ENCODE data around the gene MTHFD1L.

Gene MTHFD1L

GRCh38 chr6:151004383-151005024, 139.0 kb downstream of the MTHFD1L start:
- Histone ChIP-seq H3K27me3 (ENCODE audit: insufficient read depth, low read length, poor library complexity) (no peaks in the 10 kb centered on the region), H3K9me3 (ENCODE audit: insufficient read depth, low read length, severe bottlenecking) (no peaks in the 10 kb centered on the region), H3K4me2 (ENCODE audit: insufficient read depth, low read length) (no peak overlapping the region), H3K9ac (ENCODE audit: low read depth, low read length) (no peak overlapping the region), H3K36me3 (ENCODE audit: insufficient read depth, low read length) (peaks cover 14% of the 10 kb centered on the region; the same call in 1 of the 2 replicates), H2AFZ (ENCODE audit: low read depth, low read length) (no peak overlapping the region), H3K27ac (ENCODE audit: low read length) (no peak overlapping the region), H3K79me2 (ENCODE audit: insufficient read depth, low read length) (no peaks in the 10 kb centered on the region), H3K4me1 (ENCODE audit: insufficient read depth, low read length) (no peaks in the 10 kb centered on the region), H3K4me3 (ENCODE audit: low read depth in 1 of 2, low read length in 2 of 2) (no peak overlapping the region), H4K20me1 (ENCODE audit: insufficient read depth, low read length) (peaks cover 6% of the 10 kb centered on the region)
- ATAC-seq (ENCODE audit: insufficient read depth, low read depth) (no peak), DNase-seq (no peak)
- TF ChIP-seq EZH2 (IDR thresholded peaks at IDR 0.05; ENCODE audit: borderline replicate concordance, low read depth, low read length, severe bottlenecking) (no peak), CTCF (IDR thresholded peaks at IDR 0.05; ENCODE audit: borderline replicate concordance, extremely low read depth, low read length, poor library complexity, severe bottlenecking) (no peak)

GRCh38 chr6:151005164-151005563, 139.7 kb downstream of the MTHFD1L start:
- H3K4me2 ChIP-seq (ENCODE audit: insufficient read depth, low read length): no peak overlapping the region

GRCh38 chr6:151005896-151006632, 140.6 kb downstream of the MTHFD1L start:
- TF ChIP-seq CTCF (IDR thresholded peaks at IDR 0.05; ENCODE audit: borderline replicate concordance, extremely low read depth, low read length, poor library complexity, severe bottlenecking) (no peak), EZH2 (IDR thresholded peaks at IDR 0.05; ENCODE audit: borderline replicate concordance, low read depth, low read length, severe bottlenecking) (no peak)
- no peak overlapping the region for H3K27ac ChIP-seq (ENCODE audit: low read length)

More at GRCh38 chr6:151005164-151005563, 139.7 kb downstream of the MTHFD1L start:
- H2AFZ ChIP-seq (ENCODE audit: low read depth, low read length): no peak overlapping the region
- H3K4me3 ChIP-seq (ENCODE audit: low read depth in 1 of 2, low read length in 2 of 2): no peak overlapping the region
- H3K27ac ChIP-seq (ENCODE audit: low read length): no peak overlapping the region
- no peaks in the 10 kb centered on the region for H3K9me3 ChIP-seq (ENCODE audit: insufficient read depth, low read length, severe bottlenecking)
- no peaks in the 10 kb centered on the region for H3K27me3 ChIP-seq (ENCODE audit: insufficient read depth, low read length, poor library complexity)
- no peak overlapping the region for H3K9ac ChIP-seq (ENCODE audit: low read depth, low read length)
- peaks cover 18% of the 10 kb centered on the region; the same call in 1 of the 2 replicates for H3K36me3 ChIP-seq (ENCODE audit: insufficient read depth, low read length)
- ATAC-seq (ENCODE audit: insufficient read depth, low read depth): no peak
- H4K20me1 ChIP-seq (ENCODE audit: insufficient read depth, low read length): peaks cover 6% of the 10 kb centered on the region
- no peak for DNase-seq
- H3K4me1 ChIP-seq (ENCODE audit: insufficient read depth, low read length): no peaks in the 10 kb centered on the region
- no peak for TF ChIP-seq CTCF (IDR thresholded peaks at IDR 0.05; ENCODE audit: borderline replicate concordance, extremely low read depth, low read length, poor library complexity, severe bottlenecking)
- no peak for TF ChIP-seq EZH2 (IDR thresholded peaks at IDR 0.05; ENCODE audit: borderline replicate concordance, low read depth, low read length, severe bottlenecking)
- H3K79me2 ChIP-seq (ENCODE audit: insufficient read depth, low read length): no peaks in the 10 kb centered on the region

More at GRCh38 chr6:151005896-151006632, 140.6 kb downstream of the MTHFD1L start:
- H2AFZ ChIP-seq (ENCODE audit: low read depth, low read length): no peak overlapping the region
- H4K20me1 ChIP-seq (ENCODE audit: insufficient read depth, low read length): peaks cover 6% of the 10 kb centered on the region
- H3K4me2 ChIP-seq (ENCODE audit: insufficient read depth, low read length): no peak overlapping the region
- no peaks in the 10 kb centered on the region for H3K27me3 ChIP-seq (ENCODE audit: insufficient read depth, low read length, poor library complexity)
- no peak for ATAC-seq (ENCODE audit: insufficient read depth, low read depth)
- H3K9ac ChIP-seq (ENCODE audit: low read depth, low read length): no peak overlapping the region
- no peak overlapping the region for H3K4me3 ChIP-seq (ENCODE audit: low read depth in 1 of 2, low read length in 2 of 2)
- no peaks in the 10 kb centered on the region for H3K79me2 ChIP-seq (ENCODE audit: insufficient read depth, low read length)
- no peaks in the 10 kb centered on the region for H3K9me3 ChIP-seq (ENCODE audit: insufficient read depth, low read length, severe bottlenecking)
- peaks cover 25% of the 10 kb centered on the region; the same call in 1 of the 2 replicates for H3K36me3 ChIP-seq (ENCODE audit: insufficient read depth, low read length)
- DNase-seq: no peak
- no peaks in the 10 kb centered on the region for H3K4me1 ChIP-seq (ENCODE audit: insufficient read depth, low read length)

All from DND-41 (cell line).